ENCODE results near the gene TMEM139.

TMEM139 gene

GRCh38 chr7:143284591-143285469 lies at the start of gene TMEM139:
Gene TMEM139 (plus strand): TSS chr7:143284958. CDS start chr7:143285958, 1,000 bp downstream.
- no peak within 1 kb of the TSS for H3K4me3 ChIP-seq (ENCODE audit: low read length)
- H3K27me3 ChIP-seq (ENCODE audit: control insufficient read depth, insufficient read depth, low read length): no peaks in the 10 kb centered on the region
- no peak within 1 kb of the TSS for H3K9ac ChIP-seq (ENCODE audit: low read length)
- H3K27ac ChIP-seq (ENCODE audit: low read depth, low read length): no peak within 1 kb of the TSS
- H3K36me3 ChIP-seq (ENCODE audit: control insufficient read depth, insufficient read depth, low read length): no peaks in the 10 kb centered on the region
- peaks cover 11% of the 10 kb centered on the region for H3K4me1 ChIP-seq (ENCODE audit: control insufficient read depth, insufficient read depth, low read length)

GRCh38 chr7:143235561-143235960 lies 49.2 kb upstream of the TMEM139 start:
- Histone ChIP-seq H3K36me3 (ENCODE audit: control insufficient read depth, insufficient read depth, low read length) (no peaks in the 10 kb centered on the region), H3K9ac (ENCODE audit: low read length) (no peak overlapping the region), H3K27me3 (ENCODE audit: control insufficient read depth, insufficient read depth, low read length) (no peaks in the 10 kb centered on the region), H3K27ac (ENCODE audit: low read depth, low read length) (no peak overlapping the region), H3K4me1 (ENCODE audit: control insufficient read depth, insufficient read depth, low read length) (no peaks in the 10 kb centered on the region), H3K4me3 (ENCODE audit: low read length) (no peak overlapping the region)

- no peak overlapping the region for H3K4me3 ChIP-seq (ENCODE audit: low read length)
- H3K27me3 ChIP-seq (ENCODE audit: control insufficient read depth, insufficient read depth, low read length): no peaks in the 10 kb centered on the region
- H3K27ac ChIP-seq (ENCODE audit: low read depth, low read length): no peak overlapping the region
- no peak overlapping the region for H3K9ac ChIP-seq (ENCODE audit: low read length)
- no peaks in the 10 kb centered on the region for H3K36me3 ChIP-seq (ENCODE audit: control insufficient read depth, insufficient read depth, low read length)
- no peaks in the 10 kb centered on the region for H3K4me1 ChIP-seq (ENCODE audit: control insufficient read depth, insufficient read depth, low read length)
Observed at GRCh38 chr7:143236408-143236990, 48.3 kb upstream of the TMEM139 start.

- no peak overlapping the region for H3K27ac ChIP-seq (ENCODE audit: low read depth, low read length)
- no peaks in the 10 kb centered on the region for H3K4me1 ChIP-seq (ENCODE audit: control insufficient read depth, insufficient read depth, low read length)
- H3K4me3 ChIP-seq (ENCODE audit: low read length): no peak overlapping the region
- H3K36me3 ChIP-seq (ENCODE audit: control insufficient read depth, insufficient read depth, low read length): no peaks in the 10 kb centered on the region
- no peak overlapping the region for H3K9ac ChIP-seq (ENCODE audit: low read length)
- no peaks in the 10 kb centered on the region for H3K27me3 ChIP-seq (ENCODE audit: control insufficient read depth, insufficient read depth, low read length)
Observed at GRCh38 chr7:143237366-143237765, 47.4 kb upstream of the TMEM139 start.

- no peak overlapping the region for H3K9ac ChIP-seq (ENCODE audit: low read length)
- no peaks in the 10 kb centered on the region for H3K4me1 ChIP-seq (ENCODE audit: control insufficient read depth, insufficient read depth, low read length)
- no peak overlapping the region for H3K4me3 ChIP-seq (ENCODE audit: low read length)
- no peaks in the 10 kb centered on the region for H3K27me3 ChIP-seq (ENCODE audit: control insufficient read depth, insufficient read depth, low read length)
- no peaks in the 10 kb centered on the region for H3K36me3 ChIP-seq (ENCODE audit: control insufficient read depth, insufficient read depth, low read length)
- H3K27ac ChIP-seq (ENCODE audit: low read depth, low read length): no peak overlapping the region
Observed at GRCh38 chr7:143238289-143238980, 46.3 kb upstream of the TMEM139 start.

GRCh38 chr7:143239813-143240212 lies 44.9 kb upstream of the TMEM139 start:
- Histone ChIP-seq H3K9ac (ENCODE audit: low read length) (no peak overlapping the region), H3K27me3 (ENCODE audit: control insufficient read depth, insufficient read depth, low read length) (no peaks in the 10 kb centered on the region), H3K4me1 (ENCODE audit: control insufficient read depth, insufficient read depth, low read length) (no peaks in the 10 kb centered on the region), H3K36me3 (ENCODE audit: control insufficient read depth, insufficient read depth, low read length) (no peaks in the 10 kb centered on the region), H3K27ac (ENCODE audit: low read depth, low read length) (no peak overlapping the region), H3K4me3 (ENCODE audit: low read length) (no peak overlapping the region)

GRCh38 chr7:143240291-143241168 lies 44.2 kb upstream of the TMEM139 start:
- Histone ChIP-seq H3K4me3 (ENCODE audit: low read length) (no peak overlapping the region), H3K27me3 (ENCODE audit: control insufficient read depth, insufficient read depth, low read length) (no peaks in the 10 kb centered on the region), H3K27ac (ENCODE audit: low read depth, low read length) (no peak overlapping the region), H3K4me1 (ENCODE audit: control insufficient read depth, insufficient read depth, low read length) (no peaks in the 10 kb centered on the region), H3K36me3 (ENCODE audit: control insufficient read depth, insufficient read depth, low read length) (no peaks in the 10 kb centered on the region), H3K9ac (ENCODE audit: low read length) (no peak overlapping the region)

- no peaks in the 10 kb centered on the region for H3K36me3 ChIP-seq (ENCODE audit: control insufficient read depth, insufficient read depth, low read length)
- no peak overlapping the region for H3K4me3 ChIP-seq (ENCODE audit: low read length)
- H3K27me3 ChIP-seq (ENCODE audit: control insufficient read depth, insufficient read depth, low read length): no peaks in the 10 kb centered on the region
- H3K4me1 ChIP-seq (ENCODE audit: control insufficient read depth, insufficient read depth, low read length): no peaks in the 10 kb centered on the region
- H3K9ac ChIP-seq (ENCODE audit: low read length): no peak overlapping the region
- H3K27ac ChIP-seq (ENCODE audit: low read depth, low read length): no peak overlapping the region
Observed at GRCh38 chr7:143242306-143242705, 42.5 kb upstream of the TMEM139 start.

- H3K9ac ChIP-seq (ENCODE audit: low read length): no peak overlapping the region
- no peak overlapping the region for H3K4me3 ChIP-seq (ENCODE audit: low read length)
- no peaks in the 10 kb centered on the region for H3K4me1 ChIP-seq (ENCODE audit: control insufficient read depth, insufficient read depth, low read length)
- H3K27me3 ChIP-seq (ENCODE audit: control insufficient read depth, insufficient read depth, low read length): no peaks in the 10 kb centered on the region
- H3K27ac ChIP-seq (ENCODE audit: low read depth, low read length): no peak overlapping the region
- H3K36me3 ChIP-seq (ENCODE audit: control insufficient read depth, insufficient read depth, low read length): no peaks in the 10 kb centered on the region
Observed at GRCh38 chr7:143243111-143243510, 41.6 kb upstream of the TMEM139 start.

GRCh38 chr7:143243614-143244013 lies 41.1 kb upstream of the TMEM139 start:
- no peaks in the 10 kb centered on the region for H3K4me1 ChIP-seq (ENCODE audit: control insufficient read depth, insufficient read depth, low read length)
- H3K36me3 ChIP-seq (ENCODE audit: control insufficient read depth, insufficient read depth, low read length): no peaks in the 10 kb centered on the region
- no peak overlapping the region for H3K27ac ChIP-seq (ENCODE audit: low read depth, low read length)
- H3K27me3 ChIP-seq (ENCODE audit: control insufficient read depth, insufficient read depth, low read length): no peaks in the 10 kb centered on the region
- H3K9ac ChIP-seq (ENCODE audit: low read length): no peak overlapping the region
- H3K4me3 ChIP-seq (ENCODE audit: low read length): no peak overlapping the region

GRCh38 chr7:143244321-143244720 lies 40.4 kb upstream of the TMEM139 start:
- Histone ChIP-seq H3K36me3 (ENCODE audit: control insufficient read depth, insufficient read depth, low read length) (no peaks in the 10 kb centered on the region), H3K4me1 (ENCODE audit: control insufficient read depth, insufficient read depth, low read length) (no peaks in the 10 kb centered on the region), H3K9ac (ENCODE audit: low read length) (no peak overlapping the region), H3K27ac (ENCODE audit: low read depth, low read length) (no peak overlapping the region), H3K27me3 (ENCODE audit: control insufficient read depth, insufficient read depth, low read length) (no peaks in the 10 kb centered on the region), H3K4me3 (ENCODE audit: low read length) (no peak overlapping the region)

- no peaks in the 10 kb centered on the region for H3K27me3 ChIP-seq (ENCODE audit: control insufficient read depth, insufficient read depth, low read length)
- no peaks in the 10 kb centered on the region for H3K4me1 ChIP-seq (ENCODE audit: control insufficient read depth, insufficient read depth, low read length)
- H3K4me3 ChIP-seq (ENCODE audit: low read length): no peak overlapping the region
- H3K27ac ChIP-seq (ENCODE audit: low read depth, low read length): no peak overlapping the region
- no peaks in the 10 kb centered on the region for H3K36me3 ChIP-seq (ENCODE audit: control insufficient read depth, insufficient read depth, low read length)
- H3K9ac ChIP-seq (ENCODE audit: low read length): no peak overlapping the region
Observed at GRCh38 chr7:143245123-143245522, 39.6 kb upstream of the TMEM139 start.
